HG03354 (cell line): ENCODE results near the gene HOXD13.

ENCODE experiments used
- ATAC-seq: cut with Tn5 transposase; IDR thresholded peaks from one replicate; pipeline ENCODE4 v1.9.1; 2021; ENCODE audit warnings: mild to moderate bottlenecking; ENCODE audit not compliant: unreplicated experiment, poor library complexity, severe bottlenecking

Gene HOXD13

DNA sequence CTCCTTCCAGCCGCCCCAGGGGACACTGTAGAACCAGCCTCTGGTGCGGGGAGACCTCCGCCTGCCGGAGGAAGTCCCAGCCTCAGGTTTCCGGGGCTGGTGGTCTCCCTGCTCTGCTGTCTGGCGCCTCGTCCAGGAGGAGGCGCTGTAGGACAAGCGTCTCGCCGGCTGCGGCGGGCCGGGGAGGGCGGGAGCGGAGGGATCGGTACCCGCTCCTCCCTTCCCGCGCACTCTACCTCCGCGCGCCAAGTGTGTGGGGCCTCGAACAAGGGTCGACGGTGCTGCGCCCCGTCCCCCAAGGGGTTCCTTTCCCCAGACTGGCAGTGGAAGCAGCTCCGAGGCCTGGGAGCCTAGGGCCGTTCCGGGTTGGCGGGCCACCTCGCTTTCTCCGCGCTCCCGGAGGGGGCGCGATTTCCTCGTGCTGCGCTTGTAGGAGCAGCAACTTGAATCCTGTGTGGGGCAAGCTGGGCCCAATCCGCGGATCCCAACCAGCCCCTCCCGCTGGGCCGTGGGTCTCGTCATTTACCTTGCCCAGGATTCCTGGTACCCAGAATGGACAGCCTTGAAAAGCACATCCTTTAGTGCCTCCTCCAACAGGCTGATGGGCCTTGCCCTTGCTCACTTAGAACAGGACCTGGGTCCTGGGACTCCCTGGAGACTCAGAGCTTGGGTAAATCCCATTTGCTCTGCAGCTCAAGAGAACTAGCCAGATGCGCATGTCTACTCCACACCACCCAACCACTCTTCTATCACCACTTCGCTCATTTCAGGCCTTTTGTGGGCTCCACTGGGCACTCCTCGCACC is 48.2 kb downstream of the HOXD13 start:
- peak; percentile 95 for ATAC-seq

- ATAC-seq, result no peak
Measured at GRCh38 chr2:176142281-176142680, 49.8 kb downstream of the HOXD13 start.
